HG02798 (cell line): ENCODE data around the gene SIRPG.
"Not testable (repeated sequence)": the region's sequence is repeated elsewhere in the genome, so short reads cannot be mapped to it uniquely, and the experiment has no call there.

Experiments
- ATAC-seq: cut with Tn5 transposase; IDR thresholded peaks from one replicate; pipeline ENCODE4 v1.9.1; 2021; ENCODE audit warnings: mild to moderate bottlenecking; ENCODE audit not compliant: unreplicated experiment, poor library complexity

Gene SIRPG

GRCh38 chr20:1616858-1617434 is 40.6 kb downstream of the SIRPG start:
- no peak for ATAC-seq

- ATAC-seq, result not testable (repeated sequence)
Measured at GRCh38 chr20:1610404-1610803, 47.2 kb downstream of the SIRPG start.

- ATAC-seq, result not testable (repeated sequence)
Measured at GRCh38 chr20:1608678-1609347, 48.8 kb downstream of the SIRPG start.

GRCh38 chr20:1600736-1601135 is 56.8 kb downstream of the SIRPG start:
- ATAC-seq, result no peak

DNA sequence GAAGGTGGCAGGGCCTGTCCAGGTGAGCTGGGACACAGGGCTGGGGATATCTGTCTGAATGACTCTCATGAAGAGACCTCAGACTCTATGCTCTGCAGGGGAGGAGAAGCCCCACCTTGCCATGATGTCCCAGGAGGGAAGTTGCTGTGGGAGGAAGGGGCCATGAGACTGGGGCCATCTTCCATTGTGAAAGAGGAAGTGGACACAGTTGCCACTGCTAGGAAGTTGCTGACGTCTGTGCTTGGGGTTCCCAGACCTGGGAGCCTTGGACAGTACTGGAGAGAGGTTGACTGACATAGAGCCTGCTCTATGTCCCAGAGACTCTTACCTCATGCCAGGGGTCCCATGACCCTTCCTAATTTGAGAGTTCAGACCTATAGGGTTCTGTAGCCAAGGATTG is 62.2 kb downstream of the SIRPG start:
- no peak for ATAC-seq

DNA sequence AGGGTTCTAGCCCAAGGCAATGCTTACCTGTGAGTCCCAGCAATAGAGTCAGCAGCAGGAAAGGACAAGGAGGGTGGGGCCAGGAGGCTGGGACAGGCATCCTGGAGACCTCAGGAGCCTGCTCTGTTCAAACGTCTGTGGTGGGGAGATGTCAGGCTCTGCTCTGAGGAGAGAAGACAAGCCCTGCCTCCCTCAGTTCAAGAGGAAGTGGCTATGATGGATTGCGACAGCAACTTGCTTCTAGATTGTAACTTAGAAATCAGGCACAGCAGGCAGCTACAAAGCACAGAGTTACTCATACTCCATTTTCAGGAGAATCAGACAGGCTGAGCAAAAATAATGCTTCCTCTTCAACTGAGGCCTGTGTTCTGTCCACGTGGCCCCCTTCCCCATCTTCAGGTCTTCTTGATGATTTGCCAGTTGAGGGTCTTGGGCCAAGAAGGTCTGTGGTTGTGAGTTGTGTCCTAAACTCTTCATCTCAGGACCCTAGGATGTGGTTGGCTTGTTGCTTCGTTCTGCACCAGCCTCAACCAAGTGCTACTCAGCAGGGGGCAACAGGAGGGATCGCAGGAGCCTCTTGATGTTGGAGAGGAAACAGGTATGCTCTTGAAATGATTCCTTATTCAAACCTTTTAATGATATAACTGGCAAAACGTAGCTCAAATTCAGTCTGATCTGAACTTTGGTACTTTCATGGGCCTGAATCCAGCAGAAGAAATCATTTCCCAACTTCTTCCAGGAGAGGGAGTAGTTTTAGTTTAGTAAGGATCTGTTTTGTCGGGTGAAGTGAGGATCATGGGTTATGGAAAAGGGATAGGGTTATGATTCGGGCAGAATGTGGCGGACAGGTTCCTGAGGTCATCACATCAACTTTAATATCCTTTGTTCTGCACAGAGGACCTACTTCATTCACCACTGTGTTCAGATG is 68.8 kb downstream of the SIRPG start:
- ATAC-seq, result no peak

- ATAC-seq, result no peak
Measured at GRCh38 chr20:1587781-1588532, 69.6 kb downstream of the SIRPG start.

DNA sequence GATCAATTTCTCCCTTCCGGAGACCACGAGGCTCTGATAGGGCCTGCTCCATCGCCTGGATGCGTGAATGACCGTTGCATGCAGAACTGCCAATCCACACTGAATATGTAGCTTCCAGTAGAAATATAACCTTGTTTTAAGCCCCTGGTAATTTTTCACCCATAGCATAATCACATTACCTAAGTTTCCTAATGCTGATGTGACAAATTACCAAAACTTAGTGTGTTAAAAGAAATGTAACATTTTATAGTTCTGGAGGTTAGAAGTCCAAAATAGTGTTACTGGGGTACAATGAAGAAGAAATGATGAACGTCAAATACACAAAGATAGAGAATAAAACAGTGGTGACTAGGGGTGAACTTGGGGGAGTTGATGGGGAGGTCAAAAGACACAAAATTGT is 78.1 kb downstream of the SIRPG start:
- ATAC-seq, result no peak
